Measurements from ENCODE around the gene SLC11A2.

The SLC11A2 gene

GRCh38 chr12:51025836-51026638 lies at the start of gene SLC11A2:
TSS of gene SLC11A2 (minus strand) at chr12:51026384. CDS start at chr12:51010728, 15,656 bp downstream.
- DNase-seq (ENCODE audit: insufficient read length, low spot score) (peak; percentile 91), FAIRE-seq (peak; percentile 86)

GRCh38 chr12:51075390-51075789 lies 49.2 kb upstream of the SLC11A2 start:
- DNase-seq (ENCODE audit: insufficient read length, low spot score) (no peak), FAIRE-seq (no peak)

GRCh38 chr12:51071663-51072062 lies 45.5 kb upstream of the SLC11A2 start:
- FAIRE-seq, result no peak

DNA sequence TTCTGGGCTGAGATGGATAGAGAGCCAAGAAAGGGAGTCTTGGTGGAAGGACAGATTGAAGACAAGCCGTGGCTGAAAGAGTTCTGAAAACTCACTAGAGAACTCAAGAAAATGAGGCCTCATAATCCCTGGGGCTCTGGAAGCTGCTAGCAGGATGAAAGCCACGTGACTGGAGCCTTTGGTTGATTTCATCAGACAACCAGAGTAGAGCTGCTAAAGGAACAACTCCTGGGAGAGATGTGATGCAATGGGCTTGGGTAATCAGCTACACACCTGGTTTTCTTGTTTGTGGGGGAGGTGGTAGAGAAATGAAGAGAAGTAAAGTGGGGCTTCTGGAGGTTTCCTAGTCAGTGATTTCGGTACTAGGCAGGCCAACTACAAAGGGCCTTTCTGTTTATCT lies 43.8 kb upstream of the SLC11A2 start:
- DNase-seq (ENCODE audit: insufficient read length, low spot score) (no peak), FAIRE-seq (no peak)

More at GRCh38 chr12:51071663-51072062, 45.5 kb upstream of the SLC11A2 start:
- no peak for DNase-seq (ENCODE audit: insufficient read length, low spot score)

- FAIRE-seq (no peak), DNase-seq (ENCODE audit: insufficient read length, low spot score) (no peak)
Measured at GRCh38 chr12:51067771-51068170, 41.6 kb upstream of the SLC11A2 start.

- no peak for FAIRE-seq
- no peak for DNase-seq (ENCODE audit: insufficient read length, low spot score)
Measured at GRCh38 chr12:51067229-51067628, 41.0 kb upstream of the SLC11A2 start.

GRCh38 chr12:51065530-51065929 lies 39.3 kb upstream of the SLC11A2 start:
- DNase-seq (ENCODE audit: insufficient read length, low spot score) (no peak), FAIRE-seq (no peak)

- no peak for FAIRE-seq
Measured at GRCh38 chr12:51062631-51063397, 36.6 kb upstream of the SLC11A2 start.

DNA sequence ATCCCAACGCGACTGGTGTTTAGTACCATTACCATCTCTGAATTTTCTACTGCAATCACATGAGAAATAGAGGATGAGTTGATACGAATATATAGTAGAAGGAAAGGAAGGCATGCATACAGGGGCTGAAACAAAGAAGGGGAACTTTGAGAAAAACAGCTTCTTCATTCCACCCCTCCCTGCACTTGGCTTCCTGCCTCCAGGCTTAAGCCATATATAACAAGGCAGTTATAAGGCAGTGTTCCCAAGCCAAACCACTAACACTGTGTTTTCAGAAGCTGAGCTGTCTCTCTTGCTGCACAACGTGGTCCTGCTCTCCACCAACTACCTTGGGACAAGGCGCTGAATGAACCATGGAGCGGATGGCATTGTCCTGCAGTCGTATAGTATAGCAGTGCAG lies 32.9 kb upstream of the SLC11A2 start:
- no peak for FAIRE-seq

More at GRCh38 chr12:51062631-51063397, 36.6 kb upstream of the SLC11A2 start:
- DNase-seq (ENCODE audit: insufficient read length, low spot score), result no peak

GRCh38 chr12:51056242-51056641 lies 30.1 kb upstream of the SLC11A2 start:
- FAIRE-seq, result no peak
- no peak for DNase-seq (ENCODE audit: insufficient read length, low spot score)

More for the DNA sequence above, 32.9 kb upstream of the SLC11A2 start:
- no peak for DNase-seq (ENCODE audit: insufficient read length, low spot score)

- DNase-seq (ENCODE audit: insufficient read length, low spot score), result no peak
Measured at GRCh38 chr12:51055060-51055459, 28.9 kb upstream of the SLC11A2 start.

GRCh38 chr12:51051787-51052186 lies 25.6 kb upstream of the SLC11A2 start:
- FAIRE-seq (no peak), DNase-seq (ENCODE audit: insufficient read length, low spot score) (no peak)

More at GRCh38 chr12:51055060-51055459, 28.9 kb upstream of the SLC11A2 start:
- FAIRE-seq, result no peak

DNA sequence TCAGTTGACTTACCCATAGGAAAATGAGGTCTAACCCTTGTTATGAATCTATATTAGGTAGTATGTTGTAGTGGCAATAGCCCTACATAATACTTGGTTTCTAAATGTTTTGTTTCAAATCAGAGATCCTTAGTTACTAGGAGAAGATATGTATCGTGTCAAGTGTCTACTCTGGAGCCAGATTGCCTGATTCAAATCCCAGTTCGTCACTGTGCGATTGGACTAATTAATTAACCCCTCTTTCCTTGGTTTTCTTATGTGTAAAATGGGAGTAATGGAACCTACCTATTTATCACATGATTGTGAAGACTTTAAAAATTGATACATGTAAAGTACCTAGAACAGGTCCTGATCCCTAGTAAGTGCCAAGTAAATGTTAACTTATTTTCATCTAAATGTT lies 23.3 kb upstream of the SLC11A2 start:
- DNase-seq (ENCODE audit: insufficient read length, low spot score) (no peak), FAIRE-seq (no peak)

DNA sequence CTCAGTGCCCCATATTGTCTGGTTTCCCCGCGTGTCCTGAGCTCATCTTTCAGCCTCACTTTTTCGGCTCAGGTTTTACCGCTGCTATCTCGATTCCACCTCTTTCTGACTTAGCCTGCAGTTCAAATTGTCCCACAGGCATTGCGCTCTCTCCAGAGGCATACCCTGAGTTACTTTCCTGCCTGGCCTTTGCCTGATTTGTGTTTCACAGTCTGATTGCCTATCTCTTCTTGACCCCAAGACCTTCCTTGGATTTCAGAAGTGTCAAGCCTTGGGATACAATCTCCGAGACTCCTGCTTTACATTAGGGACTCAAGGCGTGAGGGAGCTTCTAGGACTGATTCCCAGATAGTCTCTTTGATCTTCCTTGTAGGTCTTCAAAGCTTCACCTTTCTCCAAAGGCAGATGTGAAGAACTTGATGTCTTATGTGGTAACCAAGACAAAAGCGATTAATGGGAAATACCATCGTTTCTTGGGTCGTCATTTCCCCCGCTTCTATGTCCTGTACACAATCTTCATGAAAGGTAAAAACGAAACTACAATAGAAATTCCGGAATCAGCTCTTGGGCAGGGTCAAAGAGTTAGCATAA lies 22.6 kb upstream of the SLC11A2 start:
- FAIRE-seq (no peak), DNase-seq (ENCODE audit: insufficient read length, low spot score) (no peak)

GRCh38 chr12:51047655-51048540 lies 21.7 kb upstream of the SLC11A2 start, which contains the start of gene LETMD1:
TSS of gene LETMD1 (plus strand) at chr12:51048327. CDS start at chr12:51048357, 30 bp downstream.
- DNase-seq (ENCODE audit: insufficient read length, low spot score), result peak; percentile 91
- FAIRE-seq, result peak; percentile 96

- FAIRE-seq (no peak), DNase-seq (ENCODE audit: insufficient read length, low spot score) (no peak)
Measured at GRCh38 chr12:51036279-51036678, 10.1 kb upstream of the SLC11A2 start.

DNA sequence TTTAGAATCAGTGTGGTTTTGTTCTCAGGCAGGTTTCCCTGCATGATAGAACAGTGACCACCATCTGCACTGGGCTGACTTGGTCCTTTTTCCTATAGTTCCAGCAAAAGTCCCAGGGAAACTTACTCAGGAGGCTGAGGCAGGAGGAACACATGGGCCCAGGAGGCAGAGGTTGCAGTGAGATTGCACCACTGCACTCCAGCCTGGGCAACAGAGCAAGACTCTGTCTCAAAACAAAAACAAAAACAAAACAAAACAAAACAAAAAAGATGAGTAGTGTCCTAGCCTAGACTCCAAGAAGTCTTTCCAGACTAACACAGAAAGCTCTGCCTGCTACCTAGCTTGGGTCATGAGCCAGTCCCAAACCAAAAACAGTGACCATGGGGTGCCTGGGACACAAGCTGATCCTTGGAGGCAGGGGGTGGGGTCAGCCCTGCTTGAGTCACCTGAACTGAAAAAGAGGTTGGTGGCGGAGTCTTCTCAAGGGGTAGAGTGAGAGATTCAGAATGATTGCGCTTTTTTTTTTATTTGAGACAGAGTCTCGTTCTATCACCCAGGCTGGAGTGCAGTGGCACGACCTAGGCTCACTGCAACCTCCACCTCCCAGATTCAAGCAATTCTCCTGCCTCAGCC lies 7.4 kb upstream of the SLC11A2 start:
- FAIRE-seq (no peak), DNase-seq (ENCODE audit: insufficient read length, low spot score) (no peak)

- FAIRE-seq, result no peak
- no peak for DNase-seq (ENCODE audit: insufficient read length, low spot score)
Measured at GRCh38 chr12:51033048-51033447, 6.9 kb upstream of the SLC11A2 start.

- DNase-seq (ENCODE audit: insufficient read length, low spot score) (no peak), FAIRE-seq (no peak)
Measured at GRCh38 chr12:51028813-51029150, 2.6 kb upstream of the SLC11A2 start.
